Brain microvascular endothelial cell (primary cell): ENCODE measurements around the gene GLRX.

ENCODE experiments used
- DNase-seq: peaks from one replicate; pipeline ENCODE4 v3.0.0-alpha.2; 2020
- H3K27ac ChIP-seq: fragments of 250-450 bp; sonication (Bioruptor Pico); 2 replicates; pipeline ENCODE4 v1.5.1; 2020; ENCODE audit warnings: mild to moderate bottlenecking, moderate library complexity
- H3K27me3 ChIP-seq: fragments of 250-450 bp; sonication (Bioruptor Pico); replicated peaks from 2 replicates; pipeline ENCODE4 v1.5.1; 2020; ENCODE audit warnings: mild to moderate bottlenecking
- H3K36me3 ChIP-seq: fragments of 250-450 bp; sonication (Bioruptor Pico); replicated peaks from 2 replicates; pipeline ENCODE4 v1.5.1; 2020; ENCODE audit warnings: mild to moderate bottlenecking
- H3K4me3 ChIP-seq: 2 replicates; pipeline ENCODE4 v1.5.1; 2011; ENCODE audit warnings: low read depth, mild to moderate bottlenecking, control low read depth, low read length, moderate library complexity
- CTCF ChIP-seq: IDR thresholded peaks from 2 replicates; pipeline ENCODE4 v1.5.1; 2011; ENCODE audit warnings: low read depth, mild to moderate bottlenecking, moderate library complexity, low read length, control low read depth, inconsistent platforms; ENCODE audit errors: missing control alignments
- in situ Hi-C: cut with HindIII; loops from 2 replicates; pipeline ENCODE4 v1.10.0; 2017; ENCODE audit warnings: low sequenced_read_pairs, low pct_ligation_motif_present

Gene GLRX

GRCh38 chr5:95810305-95811125, 12.0 kb downstream of the GLRX start:
- peak; percentile 30 for DNase-seq
- no peaks in the 10 kb centered on the region for H3K27me3 ChIP-seq
- in situ Hi-C loops, result no loop called here

GRCh38 chr5:95809414-95809960, 13.0 kb downstream of the GLRX start:
- H3K27ac ChIP-seq, result no peak overlapping the region
- no peak overlapping the region for H3K4me3 ChIP-seq
- no peak for TF ChIP-seq CTCF
- H3K36me3 ChIP-seq, result peaks cover 9% of the 10 kb centered on the region
- in situ Hi-C loops, result no loop called here
- H3K27me3 ChIP-seq, result no peaks in the 10 kb centered on the region
- no peak for DNase-seq

More at GRCh38 chr5:95810305-95811125, 12.0 kb downstream of the GLRX start:
- H3K27ac ChIP-seq, result peak overlapping the region; percentile 22
- H3K36me3 ChIP-seq, result peaks cover 17% of the 10 kb centered on the region
- H3K4me3 ChIP-seq, result no peak overlapping the region
- no peak for TF ChIP-seq CTCF

- H3K4me3 ChIP-seq, result no peak overlapping the region
Measured at GRCh38 chr5:95808686-95809413, 13.7 kb downstream of the GLRX start.

GRCh38 chr5:95808013-95808685, 14.4 kb downstream of the GLRX start:
- no peak overlapping the region for H3K4me3 ChIP-seq

More at GRCh38 chr5:95808686-95809413, 13.7 kb downstream of the GLRX start:
- TF ChIP-seq CTCF, result no peak
- Histone ChIP-seq H3K27ac (no peak overlapping the region), H3K27me3 (no peaks in the 10 kb centered on the region), H3K36me3 (peaks cover 6% of the 10 kb centered on the region)
- in situ Hi-C loops, result no loop called here
- DNase-seq, result peak; percentile 74

More at GRCh38 chr5:95808013-95808685, 14.4 kb downstream of the GLRX start:
- DNase-seq, result no peak
- in situ Hi-C loops, result no loop called here
- TF ChIP-seq CTCF, result no peak
- Histone ChIP-seq H3K27me3 (no peaks in the 10 kb centered on the region), H3K27ac (no peak overlapping the region), H3K36me3 (peaks cover 6% of the 10 kb centered on the region)
